NCI-H1436 (cell line): Measurements from ENCODE around the gene MYO1E.
"Not testable (repeated sequence)": the region's sequence is repeated elsewhere in the genome, so short reads cannot be mapped to it uniquely, and the experiment has no call there.

Experiments
- DNase-seq: peaks from one replicate; lab custom pipeline; 2025; lab: John Stamatoyannopoulos, UW

Gene MYO1E

GRCh38 chr15:59131456-59131855 lies 241.2 kb downstream of the MYO1E start:
- no peak for DNase-seq

GRCh38 chr15:59127255-59127654 lies 245.4 kb downstream of the MYO1E start:
- not testable (repeated sequence) for DNase-seq

- DNase-seq, result not testable (repeated sequence)
These were observed 247.0 kb downstream of the MYO1E start for GRCh38 chr15:59125683-59126082.

GRCh38 chr15:59124261-59124660 lies 248.4 kb downstream of the MYO1E start:
- no peak for DNase-seq

- DNase-seq, result no peak
These were observed 251.7 kb downstream of the MYO1E start for GRCh38 chr15:59120937-59121336.

GRCh38 chr15:59119625-59120024 lies 253.0 kb downstream of the MYO1E start:
- DNase-seq, result no peak

GRCh38 chr15:59116771-59117170 lies 255.9 kb downstream of the MYO1E start:
- no peak for DNase-seq

- DNase-seq, result no peak
These were observed 256.5 kb downstream of the MYO1E start for GRCh38 chr15:59116141-59116540.

- DNase-seq, result no peak
These were observed 257.6 kb downstream of the MYO1E start for GRCh38 chr15:59115047-59115446.

- no peak for DNase-seq
These were observed 261.4 kb downstream of the MYO1E start for GRCh38 chr15:59111251-59111650.

- DNase-seq, result no peak
These were observed 266.8 kb downstream of the MYO1E start for GRCh38 chr15:59105854-59106253.

- peak; percentile 91 for DNase-seq
These were observed 267.5 kb downstream of the MYO1E start, which contains the start of gene CCNB2 for GRCh38 chr15:59104912-59105732. Gene CCNB2 (plus strand): TSS chr15:59105146. CDS start chr15:59105269, 123 bp downstream.

- DNase-seq, result no peak
These were observed 268.1 kb downstream of the MYO1E start for GRCh38 chr15:59104602-59104911.

GRCh38 chr15:59099162-59099685 lies 273.4 kb downstream of the MYO1E start:
- DNase-seq, result no peak

GRCh38 chr15:59096429-59096828 lies 276.2 kb downstream of the MYO1E start:
- no peak for DNase-seq

- DNase-seq, result no peak
These were observed 278.6 kb downstream of the MYO1E start for GRCh38 chr15:59094077-59094476.

- no peak for DNase-seq
These were observed 284.9 kb downstream of the MYO1E start for GRCh38 chr15:59087731-59088130.
